Neuron (in vitro differentiated cells): ENCODE results near the gene OR4M1.
"Not testable (repeated sequence)": the region's sequence is repeated elsewhere in the genome, so short reads cannot be mapped to it uniquely, and the experiment has no call there.

Experiments used
- H2AFZ ChIP-seq: one replicate; pipeline ENCODE4 v1.6.1; 2013; ENCODE audit warnings: low read depth, mild to moderate bottlenecking, inconsistent platforms, low read length, moderate library complexity
- H3K27me3 ChIP-seq: one replicate; pipeline ENCODE4 v1.6.1; 2013; ENCODE audit warnings: low read length; ENCODE audit not compliant: insufficient read depth
- H3K36me3 ChIP-seq: one replicate; pipeline ENCODE4 v1.6.1; 2013; ENCODE audit warnings: low read length; ENCODE audit not compliant: insufficient read depth
- H3K4me1 ChIP-seq: one replicate; pipeline ENCODE4 v1.6.1; 2013; ENCODE audit warnings: low read length; ENCODE audit not compliant: insufficient read depth
- H3K4me3 ChIP-seq: 2 replicates; pipeline ENCODE4 v1.5.1; 2013; ENCODE audit warnings: mild to moderate bottlenecking, low read length, moderate library complexity
- H3K9me3 ChIP-seq: one replicate; pipeline ENCODE4 v1.6.1; 2013; ENCODE audit warnings: low read length

The OR4M1 gene

DNA sequence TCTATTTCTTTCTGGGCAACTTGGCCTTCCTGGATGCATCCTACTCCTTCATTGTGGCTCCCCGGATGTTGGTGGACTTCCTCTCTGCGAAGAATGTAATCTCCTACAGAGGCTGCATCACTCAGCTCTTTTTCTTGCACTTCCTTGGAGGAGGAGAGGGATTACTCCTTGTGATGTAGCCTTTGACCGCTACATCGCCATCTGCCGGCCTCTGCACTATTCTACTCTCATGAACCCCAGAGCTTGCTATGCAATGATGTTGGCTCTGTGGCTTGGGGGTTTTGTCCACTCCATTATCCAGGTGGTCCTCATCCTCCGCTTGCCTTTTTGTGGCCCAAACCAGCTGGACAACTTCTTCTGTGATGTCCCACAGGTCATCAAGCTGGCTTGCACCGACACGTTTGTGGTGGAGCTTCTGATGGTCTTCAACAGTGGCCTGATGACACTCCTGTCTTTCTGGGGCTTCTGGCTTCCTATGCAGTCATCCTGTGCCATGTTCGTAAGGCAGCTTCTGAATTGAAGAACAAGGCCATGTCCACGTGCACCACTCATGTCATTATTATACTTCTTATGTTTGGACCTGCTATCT is 23.3 kb downstream of the OR4M1 start:
- H3K4me1 ChIP-seq, H3K9me3 ChIP-seq, H3K36me3 ChIP-seq, H3K27me3 ChIP-seq, H3K4me3 ChIP-seq, H2AFZ ChIP-seq: not testable (repeated sequence)

DNA sequence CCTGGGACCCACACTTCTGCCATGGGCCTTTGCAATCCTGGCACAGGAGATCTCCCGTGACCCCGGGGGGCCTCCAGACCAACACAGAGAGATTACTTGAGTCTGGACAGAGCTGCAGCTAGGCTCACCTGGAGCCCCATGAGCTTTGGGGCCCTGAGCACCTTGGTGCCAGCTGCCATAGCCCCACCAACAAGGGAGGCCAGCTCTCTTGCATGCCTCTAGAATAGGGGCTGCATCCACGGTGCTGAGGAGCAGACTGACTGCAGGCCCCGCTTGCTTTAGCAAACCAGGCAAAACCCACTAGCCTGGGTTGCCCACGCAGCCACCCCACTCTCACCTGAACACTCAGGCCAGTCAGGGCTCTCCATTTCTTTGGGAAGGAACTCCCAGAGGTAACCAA is 26.6 kb downstream of the OR4M1 start:
- Histone ChIP-seq H3K9me3 (no peaks in the 10 kb centered on the region), H3K4me1 (no peaks in the 10 kb centered on the region), H3K4me3 (no peak overlapping the region), H2AFZ (no peak overlapping the region), H3K27me3 (no peaks in the 10 kb centered on the region), H3K36me3 (no peaks in the 10 kb centered on the region)

DNA sequence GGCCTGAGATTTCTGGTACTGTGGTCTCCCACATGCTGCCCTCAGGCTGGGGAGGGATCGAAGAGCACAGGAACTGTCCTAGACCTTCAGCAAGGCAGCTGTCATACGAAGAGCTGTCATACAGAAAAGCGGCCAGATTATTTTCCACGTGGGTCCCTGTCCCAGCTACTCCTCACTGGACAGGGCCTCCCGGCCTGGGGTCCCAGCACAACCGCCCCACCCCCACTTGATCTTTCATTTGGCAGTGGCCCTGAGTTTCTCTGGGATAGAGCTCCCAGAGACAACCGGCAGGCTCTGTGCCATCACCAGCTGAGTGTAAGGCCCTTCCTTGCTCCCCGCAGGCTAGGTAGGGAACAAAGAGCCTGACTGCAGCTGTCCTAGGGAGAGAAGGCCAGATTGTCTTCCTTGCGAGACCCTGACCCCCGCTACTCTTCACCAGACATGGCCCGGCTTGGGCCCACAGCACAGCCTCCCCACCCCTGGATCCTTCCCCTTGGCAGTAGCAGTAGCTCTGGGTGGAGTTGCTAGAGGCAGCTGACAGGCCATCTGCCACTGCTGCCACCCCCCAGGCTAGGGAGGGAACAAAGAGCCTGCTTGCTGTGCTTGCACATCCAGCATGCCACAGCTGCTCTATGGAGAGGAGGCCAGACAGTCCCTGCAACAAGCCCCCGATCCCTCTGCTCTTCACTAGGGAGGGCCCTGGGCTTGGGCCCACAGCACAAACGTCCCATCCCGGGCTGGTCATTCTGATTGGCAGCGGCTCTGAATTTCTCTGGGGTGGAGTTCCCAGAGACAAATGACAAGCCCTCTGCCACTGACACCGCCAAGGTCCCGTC is 27.2 kb downstream of the OR4M1 start:
- Histone ChIP-seq H2AFZ (no peak overlapping the region), H3K4me3 (no peak overlapping the region), H3K9me3 (no peaks in the 10 kb centered on the region), H3K27me3 (no peaks in the 10 kb centered on the region), H3K36me3 (no peaks in the 10 kb centered on the region), H3K4me1 (no peaks in the 10 kb centered on the region)

DNA sequence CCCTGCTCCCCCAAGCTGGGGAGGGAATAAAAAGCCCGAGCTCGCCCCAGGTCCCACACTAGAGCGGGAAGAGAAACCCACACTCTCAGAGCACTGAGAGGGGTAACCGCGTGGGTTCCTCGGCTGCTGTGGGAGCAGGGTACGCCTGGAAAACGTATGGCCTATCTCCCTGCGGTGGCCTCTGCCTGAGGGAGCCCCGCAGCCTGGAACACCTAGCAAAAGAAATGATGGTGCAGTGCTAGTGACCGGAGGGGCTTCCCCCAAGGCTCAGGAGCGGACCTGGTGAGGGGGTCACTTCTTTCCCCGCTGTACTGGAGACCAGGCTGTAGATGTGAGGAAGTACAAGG is 27.8 kb downstream of the OR4M1 start:
- Histone ChIP-seq H3K4me1 (no peaks in the 10 kb centered on the region), H3K36me3 (no peaks in the 10 kb centered on the region), H3K27me3 (no peaks in the 10 kb centered on the region), H3K9me3 (no peaks in the 10 kb centered on the region), H2AFZ (no peak overlapping the region), H3K4me3 (no peak overlapping the region)

DNA sequence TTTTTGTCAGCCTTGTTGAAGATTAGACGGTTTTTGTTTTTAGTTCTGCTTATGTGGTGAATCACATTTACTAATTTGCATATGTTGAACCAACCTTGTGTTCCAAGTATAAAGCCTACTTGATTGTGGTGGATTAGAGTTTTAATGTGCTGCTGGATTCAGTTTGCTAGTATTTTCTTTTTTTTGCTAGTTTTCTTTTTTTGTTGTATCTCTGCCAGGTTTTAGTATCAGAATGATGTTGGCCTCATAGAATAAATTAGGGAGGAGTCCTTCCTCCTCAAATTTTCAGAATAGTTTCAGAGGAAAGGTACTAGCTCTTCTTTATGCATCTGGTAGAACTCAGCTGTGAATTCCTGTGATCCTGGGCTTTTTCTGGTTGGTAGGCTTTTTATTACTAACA is 30.2 kb downstream of the OR4M1 start, which contains the start of gene OR4N2:
OR4N2 (plus strand) TSS at position 301 of the 400 bp plus-strand sequence. CDS start 23,679 bp downstream, outside the sequence.
- H2AFZ ChIP-seq, H3K4me1 ChIP-seq, H3K27me3 ChIP-seq, H3K4me3 ChIP-seq, H3K9me3 ChIP-seq, H3K36me3 ChIP-seq: not testable (repeated sequence)

DNA sequence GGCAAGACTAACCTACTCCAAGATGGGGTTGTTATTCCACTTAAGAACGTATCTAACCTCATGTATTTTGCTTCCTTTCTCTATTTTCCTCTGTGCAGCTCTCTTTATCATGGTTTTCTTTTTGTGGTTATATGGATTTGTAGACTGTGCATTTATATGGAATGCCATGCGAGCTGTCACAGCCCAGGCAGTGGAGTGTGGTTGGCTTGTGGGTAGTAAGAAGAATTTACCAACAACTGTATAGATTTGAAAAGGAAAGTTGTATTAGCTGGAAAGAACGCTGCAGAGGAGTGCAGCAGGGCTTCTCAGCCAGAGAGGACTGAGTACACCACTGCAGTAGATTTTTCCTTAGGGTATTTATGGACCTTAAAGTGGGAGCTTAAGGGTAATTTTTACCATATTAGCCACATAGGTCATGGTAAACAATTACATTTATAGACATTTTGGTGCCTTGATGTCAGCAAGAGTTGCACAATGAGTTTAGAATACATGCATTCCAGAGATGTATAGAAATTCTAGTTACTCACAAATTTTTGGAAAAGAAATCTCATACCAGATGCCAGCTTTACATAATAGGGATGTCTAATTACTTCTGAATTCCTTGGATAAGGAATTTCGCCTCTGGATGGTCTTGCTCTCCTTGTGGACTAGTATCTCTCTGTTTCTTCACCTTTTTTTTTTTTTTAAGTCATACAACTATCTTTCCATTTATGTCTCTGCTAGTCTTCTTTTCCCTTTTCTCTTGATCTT is 40.0 kb downstream of the OR4M1 start:
- not testable (repeated sequence) for H3K27me3 ChIP-seq, H3K36me3 ChIP-seq, H3K4me3 ChIP-seq, H2AFZ ChIP-seq, H3K9me3 ChIP-seq, H3K4me1 ChIP-seq

DNA sequence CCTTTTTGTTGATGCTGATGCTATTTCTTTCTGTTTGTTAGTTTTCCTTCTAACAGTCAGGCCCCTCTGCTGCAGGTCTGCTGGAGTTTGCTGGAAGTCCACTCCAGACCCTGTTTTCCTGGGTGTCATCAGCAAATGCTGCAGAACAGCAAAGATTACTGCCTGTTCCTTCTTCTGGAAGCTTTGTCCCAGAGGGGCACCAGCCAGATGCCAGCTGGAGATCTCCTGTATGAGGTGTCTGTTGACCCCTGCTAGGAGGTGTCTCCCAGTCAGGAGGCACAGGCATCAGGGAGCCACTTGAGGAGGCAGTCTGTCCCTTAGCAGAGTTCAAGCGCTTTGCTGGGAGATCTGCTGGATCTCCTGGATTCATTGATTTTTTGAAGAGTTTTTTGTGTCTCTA is 46.6 kb downstream of the OR4M1 start:
- H3K36me3 ChIP-seq, H3K4me3 ChIP-seq, H3K27me3 ChIP-seq, H3K4me1 ChIP-seq, H3K9me3 ChIP-seq, H2AFZ ChIP-seq: not testable (repeated sequence)

DNA sequence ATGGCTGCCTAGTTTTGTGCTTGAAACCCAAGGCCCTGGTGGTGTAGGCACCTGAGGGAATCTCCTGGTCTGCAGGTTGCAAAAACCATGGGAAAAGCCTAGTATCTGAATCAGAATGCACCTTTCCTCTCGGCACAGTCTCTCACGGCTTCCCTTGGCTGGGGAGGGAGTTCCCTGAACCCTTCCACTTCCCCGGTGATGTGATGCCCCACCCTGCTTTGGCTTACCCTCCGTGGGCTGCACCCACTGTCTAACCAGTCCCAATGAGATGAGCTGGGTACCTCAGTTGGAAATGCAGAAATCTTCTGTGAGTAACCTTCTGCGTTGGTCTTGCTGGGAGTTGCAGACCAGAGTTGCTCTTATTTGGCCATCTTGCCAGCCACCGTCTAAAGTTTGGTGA is 47.7 kb downstream of the OR4M1 start:
- H3K36me3 ChIP-seq, H3K9me3 ChIP-seq, H2AFZ ChIP-seq: not testable (repeated sequence)

DNA sequence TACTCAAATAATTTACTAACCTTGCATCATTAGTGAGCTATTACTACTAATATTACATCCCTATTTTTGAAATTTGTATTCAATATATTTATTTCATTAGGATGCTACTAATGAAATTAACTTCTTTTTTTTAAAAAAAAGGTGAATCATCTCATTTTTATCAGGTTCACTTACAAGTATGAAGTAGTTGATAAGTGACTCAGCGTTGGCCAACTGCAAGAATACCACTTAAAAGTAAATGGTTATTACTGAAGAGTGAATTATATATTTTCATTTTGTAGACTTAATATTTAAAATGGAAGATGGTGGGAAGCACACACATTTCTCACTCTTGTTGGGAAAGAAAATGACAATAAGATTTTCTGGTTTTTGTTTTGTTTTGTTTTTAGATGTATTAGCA is 49.9 kb downstream of the OR4M1 start:
- Histone ChIP-seq H3K36me3 (no peaks in the 10 kb centered on the region), H3K4me1 (no peaks in the 10 kb centered on the region), H3K4me3 (no peak overlapping the region), H2AFZ (no peak overlapping the region), H3K9me3 (no peaks in the 10 kb centered on the region), H3K27me3 (no peaks in the 10 kb centered on the region)

More for the DNA sequence above, 47.7 kb downstream of the OR4M1 start:
- H3K4me3 ChIP-seq, H3K4me1 ChIP-seq, H3K27me3 ChIP-seq: not testable (repeated sequence)

DNA sequence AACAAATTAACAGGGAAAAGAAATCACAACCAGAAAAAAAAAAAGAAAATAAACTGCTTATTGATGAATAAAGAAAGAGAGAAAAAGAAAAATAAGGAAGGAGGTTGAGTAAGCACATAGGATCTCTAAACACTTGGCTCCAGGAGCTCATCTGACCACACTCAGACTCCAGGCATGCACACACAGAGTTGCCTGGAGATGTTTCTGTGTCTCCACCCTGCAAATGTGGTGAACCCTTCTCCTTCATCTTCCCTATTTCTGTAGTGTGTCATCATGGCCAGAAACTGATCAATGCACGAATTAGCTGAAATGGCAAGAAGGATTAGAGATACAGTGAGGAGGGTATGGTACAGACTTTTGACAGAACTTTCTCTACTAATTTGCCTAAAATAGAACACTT is 50.5 kb downstream of the OR4M1 start:
- no peaks in the 10 kb centered on the region for H3K36me3 ChIP-seq
- H2AFZ ChIP-seq, result no peak overlapping the region
- no peaks in the 10 kb centered on the region for H3K27me3 ChIP-seq
- no peak overlapping the region for H3K4me3 ChIP-seq
- H3K4me1 ChIP-seq, result no peaks in the 10 kb centered on the region
- no peaks in the 10 kb centered on the region for H3K9me3 ChIP-seq

DNA sequence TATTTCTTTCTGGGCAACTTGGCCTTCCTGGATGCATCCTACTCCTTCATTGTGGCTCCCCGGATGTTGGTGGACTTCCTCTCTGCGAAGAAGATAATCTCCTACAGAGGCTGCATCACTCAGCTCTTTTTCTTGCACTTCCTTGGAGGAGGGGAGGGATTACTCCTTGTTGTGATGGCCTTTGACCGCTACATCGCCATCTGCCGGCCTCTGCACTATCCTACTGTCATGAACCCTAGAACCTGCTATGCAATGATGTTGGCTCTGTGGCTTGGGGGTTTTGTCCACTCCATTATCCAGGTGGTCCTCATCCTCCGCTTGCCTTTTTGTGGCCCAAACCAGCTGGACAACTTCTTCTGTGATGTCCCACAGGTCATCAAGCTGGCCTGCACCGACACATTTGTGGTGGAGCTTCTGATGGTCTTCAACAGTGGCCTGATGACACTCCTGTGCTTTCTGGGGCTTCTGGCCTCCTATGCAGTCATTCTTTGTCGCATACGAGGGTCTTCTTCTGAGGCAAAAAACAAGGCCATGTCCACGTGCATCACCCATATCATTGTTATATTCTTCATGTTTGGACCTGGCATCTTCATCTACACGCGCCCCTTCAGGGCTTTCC is 54.4 kb downstream of the OR4M1 start:
- H3K9me3 ChIP-seq, H3K27me3 ChIP-seq, H3K4me1 ChIP-seq, H3K36me3 ChIP-seq, H2AFZ ChIP-seq, H3K4me3 ChIP-seq: not testable (repeated sequence)

DNA sequence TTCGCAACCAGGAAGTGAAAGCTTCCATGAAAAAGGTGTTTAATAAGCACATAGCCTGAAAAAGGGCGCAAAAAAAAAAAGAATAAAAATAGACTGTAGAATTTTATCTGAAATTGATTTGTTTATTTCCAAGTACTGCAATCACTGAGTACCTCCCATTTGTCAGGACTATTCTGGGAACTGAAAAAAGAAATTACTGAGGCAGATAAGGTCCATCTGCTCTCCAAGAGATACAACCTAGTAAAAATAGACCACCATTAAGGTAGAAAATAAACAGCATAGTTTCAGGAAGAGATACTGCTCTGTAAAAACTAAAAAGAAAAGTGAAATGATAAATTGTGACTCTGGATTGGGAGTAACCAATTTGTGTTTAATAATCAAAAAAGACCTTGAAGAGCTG is 55.0 kb downstream of the OR4M1 start:
- no peaks in the 10 kb centered on the region for H3K9me3 ChIP-seq
- no peak overlapping the region for H2AFZ ChIP-seq
- no peaks in the 10 kb centered on the region for H3K4me1 ChIP-seq
- H3K4me3 ChIP-seq, result no peak overlapping the region
- no peaks in the 10 kb centered on the region for H3K36me3 ChIP-seq
- no peaks in the 10 kb centered on the region for H3K27me3 ChIP-seq
